Forelimb muscle (tissue), 1 donor: ENCODE data around the gene FRMD4A. TPM values are rescaled to one million over a fixed set of nuclear protein-coding genes. Genes with fewer than 3 reads are reported as not detected.
"Not testable (repeated sequence)": the region's sequence is repeated elsewhere in the genome, so short reads cannot be mapped to it uniquely, and the experiment has no call there.

Experiments
- DNase-seq: peaks from one replicate; pipeline ENCODE4 v3.0.0-alpha.2; 2013; ENCODE audit warnings: low read depth
- polyA plus RNA-seq: library from polyadenylated mRNA; unstranded; fragments of 120-200 nt; gene quantifications from one replicate; pipeline ENCODE4 v1.2.1, GENCODE V29; 2013; ENCODE audit not compliant: insufficient read length

The FRMD4A gene
- polyA plus RNA-seq, 1 donor, result 36.3 TPM

DNA sequence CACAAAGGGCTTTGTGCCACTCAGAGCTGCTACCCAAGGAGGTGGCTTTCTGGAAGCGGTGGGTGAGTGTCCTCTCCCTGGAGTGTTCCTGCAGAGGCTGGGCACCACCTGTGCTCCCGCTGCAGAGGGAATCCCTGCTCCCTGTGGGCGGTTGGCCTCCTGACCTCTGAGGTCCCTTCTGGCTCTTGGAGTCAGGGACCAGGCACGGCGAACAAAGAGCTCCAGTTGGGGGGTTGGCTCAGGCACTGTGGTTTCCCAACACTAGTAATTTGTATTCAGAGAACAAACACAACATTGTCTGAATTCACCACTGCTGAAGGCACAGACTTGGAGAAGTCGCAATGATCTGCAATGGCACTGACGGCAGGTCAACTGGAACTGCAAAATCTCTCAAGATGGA lies 415.0 kb downstream of the FRMD4A start:
- DNase-seq, result no peak

DNA sequence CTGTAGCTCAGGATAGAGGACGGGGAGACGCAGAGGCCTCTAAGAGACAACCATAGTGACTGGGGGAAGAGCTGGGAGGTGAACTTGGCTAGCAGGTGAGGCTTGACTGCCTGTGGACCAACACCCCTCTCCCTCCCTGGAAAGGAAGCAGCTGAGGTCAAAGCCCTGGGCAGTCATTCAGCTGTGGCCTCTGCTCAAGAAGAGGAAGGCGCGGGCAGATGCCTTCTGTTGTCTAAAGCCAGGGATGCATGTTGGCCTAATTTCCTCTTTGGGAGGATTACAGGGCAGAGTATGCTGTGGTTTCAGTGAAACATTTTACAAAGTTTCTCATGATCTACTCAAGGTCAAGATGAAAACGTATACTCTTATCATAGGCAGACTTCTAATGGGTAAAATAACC lies 416.8 kb downstream of the FRMD4A start:
- DNase-seq, result no peak

DNA sequence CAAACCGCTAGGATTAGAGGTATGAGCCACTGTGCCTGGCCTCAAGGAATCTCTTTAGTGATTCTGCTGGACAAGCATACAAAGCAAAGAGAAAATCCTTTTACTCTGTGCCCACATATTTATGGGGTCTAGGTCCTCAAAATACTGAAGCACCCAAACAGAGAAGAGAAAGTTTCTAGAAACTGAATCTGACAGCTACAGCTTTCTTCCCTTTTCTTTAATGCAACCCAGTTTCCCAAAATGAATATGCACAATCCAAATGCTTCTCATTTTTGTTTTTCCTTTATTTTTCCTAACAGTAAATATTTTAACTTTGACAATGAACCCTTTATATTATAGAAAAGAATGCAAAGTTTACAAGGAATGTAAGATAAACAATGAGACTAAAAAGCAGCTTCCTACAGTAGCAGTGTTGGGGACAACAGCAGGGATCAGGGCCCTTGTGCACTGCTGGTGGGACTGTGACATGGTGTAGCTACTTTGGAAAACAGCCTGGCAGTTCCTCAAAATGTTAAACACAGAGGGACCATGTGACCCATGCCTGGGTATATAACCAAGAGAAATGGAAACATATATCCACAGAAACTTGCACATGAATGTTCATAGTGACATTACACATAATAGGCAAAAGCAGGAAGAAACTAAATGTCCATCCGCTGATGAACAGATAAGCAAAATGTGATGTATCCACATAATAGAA lies 418.8 kb downstream of the FRMD4A start:
- DNase-seq, result no peak

DNA sequence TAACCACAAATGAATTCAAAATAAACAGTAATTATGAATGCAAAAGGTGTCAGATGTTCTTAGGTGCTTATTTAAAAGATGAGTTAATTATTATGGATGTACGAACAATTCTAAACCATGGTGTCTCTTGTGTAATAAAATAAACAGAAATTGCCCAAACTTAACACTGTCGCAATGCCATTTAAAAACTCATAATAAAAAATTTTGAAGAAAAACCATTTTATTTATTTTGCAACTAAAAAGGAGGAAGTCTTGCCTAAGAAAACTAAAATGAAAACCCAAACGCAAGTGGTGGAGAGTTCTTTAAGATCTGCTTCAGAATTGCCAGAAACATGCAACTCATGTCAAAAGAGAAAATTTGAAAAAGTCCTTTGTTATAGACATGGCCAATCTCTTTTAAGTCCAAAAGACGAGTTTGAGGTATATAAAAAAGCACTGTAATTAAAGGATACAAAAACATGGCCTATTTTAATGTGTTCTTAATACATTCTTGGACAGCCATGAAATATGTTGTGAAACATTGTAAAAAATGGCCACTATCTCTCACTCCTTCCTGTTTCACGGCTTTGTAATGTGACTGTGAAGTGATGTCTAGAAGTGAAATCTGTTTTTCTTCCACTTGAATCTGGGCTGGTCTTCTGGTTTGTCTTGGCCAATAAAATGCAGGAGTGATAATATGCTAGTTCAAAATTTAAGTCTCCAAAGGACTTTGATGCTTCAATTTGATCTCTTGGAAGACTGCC lies 421.0 kb downstream of the FRMD4A start:
- no peak for DNase-seq

DNA sequence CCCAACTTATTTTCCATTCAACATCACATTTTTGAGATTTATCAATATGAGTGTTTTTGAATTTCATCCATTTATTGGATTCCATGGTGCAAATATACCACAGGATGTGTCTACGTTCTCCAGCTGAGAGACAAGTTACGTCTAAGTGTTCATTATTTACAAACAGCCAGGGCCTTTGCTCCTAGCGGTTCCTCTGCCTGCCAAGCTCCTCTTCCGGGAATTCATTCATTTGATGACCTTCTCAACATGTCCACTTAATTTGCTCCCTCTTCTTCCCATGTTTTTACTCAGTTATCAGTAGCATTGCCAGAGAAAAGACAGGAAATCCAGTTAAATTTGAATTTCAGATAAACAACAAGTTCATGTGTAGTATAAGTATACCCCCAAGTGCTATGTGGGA lies 422.2 kb downstream of the FRMD4A start:
- no peak for DNase-seq

DNA sequence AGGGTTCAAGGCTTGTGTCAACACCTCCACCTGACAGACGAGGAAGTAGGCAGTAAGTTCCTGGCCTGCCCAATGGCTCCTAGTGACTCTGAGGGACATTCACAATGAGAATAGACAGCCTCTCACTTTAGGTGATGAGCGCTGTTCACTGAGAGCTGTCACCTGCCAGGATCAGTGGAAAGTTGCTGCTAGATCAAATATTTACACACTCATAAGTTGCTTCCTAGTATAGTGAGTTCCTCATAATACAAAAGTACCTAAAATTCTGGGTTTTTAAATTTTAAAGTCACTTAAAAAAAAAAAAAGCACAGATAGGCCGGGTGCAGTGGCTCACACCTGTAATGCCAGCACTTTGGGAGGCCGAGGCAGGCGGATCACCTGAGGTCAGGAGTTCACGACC lies 423.2 kb downstream of the FRMD4A start:
- DNase-seq, result no peak

DNA sequence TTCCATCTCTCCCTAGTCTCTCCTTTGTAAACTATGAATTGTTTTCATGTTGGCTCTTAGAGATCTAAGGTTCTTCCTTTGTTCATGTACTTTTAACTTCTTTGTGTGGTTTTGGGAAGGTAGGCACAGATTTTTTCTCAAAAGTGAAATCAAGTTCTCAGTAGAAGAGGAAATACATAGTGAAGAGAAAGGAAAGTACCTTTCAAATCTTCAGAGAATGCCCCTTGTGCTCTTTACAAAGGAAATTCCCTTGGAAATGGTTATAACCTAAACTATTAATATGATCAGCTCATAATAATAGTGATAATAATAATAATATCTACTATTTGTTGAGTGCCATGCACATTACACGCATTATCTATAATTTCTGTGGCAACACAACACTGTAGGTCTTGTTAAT lies 425.4 kb downstream of the FRMD4A start:
- no peak for DNase-seq

DNA sequence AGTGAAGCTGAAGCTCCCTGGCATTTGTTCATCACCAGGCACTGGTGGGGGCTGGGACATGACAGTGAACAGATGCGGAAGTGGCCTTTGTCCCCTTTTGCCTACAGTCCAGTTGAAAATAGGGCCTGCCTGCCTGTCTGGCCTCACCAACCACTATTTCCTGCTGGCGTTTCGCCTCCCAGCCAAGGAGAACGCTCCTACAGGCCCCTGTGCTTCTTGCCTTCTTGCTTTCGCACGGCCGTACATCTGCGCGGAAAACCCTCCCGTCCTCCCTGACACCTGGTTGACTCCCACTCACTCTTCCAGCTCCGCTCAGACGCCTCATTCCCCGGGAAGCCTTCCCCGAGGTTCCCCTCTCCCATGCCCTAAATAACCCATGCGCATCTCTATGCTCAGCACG lies 426.7 kb downstream of the FRMD4A start:
- DNase-seq, result no peak

DNA sequence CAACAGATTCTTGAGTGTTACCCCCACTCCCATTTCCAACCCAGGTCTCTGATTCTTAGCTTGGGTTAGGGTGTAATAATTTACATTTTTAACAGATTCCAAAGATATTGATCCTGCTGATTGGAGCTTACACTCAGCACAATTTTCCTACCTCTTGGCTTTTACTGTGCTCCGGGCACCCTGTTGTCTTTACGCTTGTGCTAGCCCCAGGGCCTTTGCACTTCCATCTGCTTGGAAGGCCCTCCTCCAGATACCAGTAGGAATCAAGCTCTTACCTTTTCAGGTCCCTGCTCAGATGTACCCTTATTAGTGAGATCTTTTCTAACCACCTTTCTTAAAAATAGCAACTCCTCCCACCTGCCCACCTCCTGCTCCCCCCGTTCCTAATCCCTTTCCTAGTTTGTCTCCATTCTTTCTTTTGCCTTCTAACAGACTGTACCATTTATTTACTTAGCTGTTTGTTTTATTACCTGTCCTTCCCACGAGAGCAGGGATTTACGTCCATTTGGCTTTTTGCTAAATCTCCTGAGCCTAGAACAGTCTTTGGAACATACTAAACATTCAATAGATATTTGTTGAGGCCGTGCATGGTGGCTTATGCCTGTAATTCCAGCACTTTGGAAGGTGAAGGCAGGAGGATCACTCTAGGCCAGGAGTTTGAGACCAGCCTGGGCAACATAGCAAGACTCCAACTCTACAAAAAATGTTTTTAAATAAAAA lies 427.7 kb downstream of the FRMD4A start:
- DNase-seq, result no peak

DNA sequence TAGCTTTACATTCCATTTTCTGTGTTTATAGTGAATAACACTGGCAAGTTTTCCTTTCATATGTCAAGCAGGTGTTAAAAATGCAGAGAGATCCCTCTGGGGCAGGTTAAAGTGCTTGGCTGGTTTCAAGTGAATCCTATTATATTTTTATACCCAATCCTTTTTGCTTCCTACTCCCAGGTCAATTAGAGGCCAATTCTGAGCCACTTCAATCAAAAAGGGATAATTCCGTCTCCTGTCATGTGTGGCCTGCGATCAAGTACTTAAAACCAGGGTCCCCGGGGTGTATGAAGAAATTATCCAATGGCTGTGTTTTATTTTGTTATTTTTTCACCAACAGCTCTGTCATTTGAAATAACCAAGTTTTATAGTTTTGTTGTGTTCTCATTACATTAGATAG lies 430.8 kb downstream of the FRMD4A start:
- no peak for DNase-seq

DNA sequence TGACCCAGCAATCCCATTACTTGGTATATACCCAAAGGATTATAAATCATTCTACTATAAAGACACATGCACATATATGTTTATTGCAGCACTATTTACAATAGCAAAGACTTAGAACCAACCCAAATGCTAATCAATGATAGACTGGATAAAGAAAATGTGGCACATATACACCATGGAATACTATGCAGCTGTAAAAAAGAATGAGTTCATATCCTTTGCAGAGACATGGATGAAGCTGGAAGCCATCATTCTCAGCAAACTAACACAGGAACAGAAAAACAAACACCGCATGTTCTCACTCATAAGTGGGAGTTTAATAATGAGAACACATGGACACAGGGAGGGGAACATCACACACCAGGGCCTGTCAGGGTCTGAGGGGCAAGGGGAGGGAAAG lies 434.6 kb downstream of the FRMD4A start:
- not testable (repeated sequence) for DNase-seq

DNA sequence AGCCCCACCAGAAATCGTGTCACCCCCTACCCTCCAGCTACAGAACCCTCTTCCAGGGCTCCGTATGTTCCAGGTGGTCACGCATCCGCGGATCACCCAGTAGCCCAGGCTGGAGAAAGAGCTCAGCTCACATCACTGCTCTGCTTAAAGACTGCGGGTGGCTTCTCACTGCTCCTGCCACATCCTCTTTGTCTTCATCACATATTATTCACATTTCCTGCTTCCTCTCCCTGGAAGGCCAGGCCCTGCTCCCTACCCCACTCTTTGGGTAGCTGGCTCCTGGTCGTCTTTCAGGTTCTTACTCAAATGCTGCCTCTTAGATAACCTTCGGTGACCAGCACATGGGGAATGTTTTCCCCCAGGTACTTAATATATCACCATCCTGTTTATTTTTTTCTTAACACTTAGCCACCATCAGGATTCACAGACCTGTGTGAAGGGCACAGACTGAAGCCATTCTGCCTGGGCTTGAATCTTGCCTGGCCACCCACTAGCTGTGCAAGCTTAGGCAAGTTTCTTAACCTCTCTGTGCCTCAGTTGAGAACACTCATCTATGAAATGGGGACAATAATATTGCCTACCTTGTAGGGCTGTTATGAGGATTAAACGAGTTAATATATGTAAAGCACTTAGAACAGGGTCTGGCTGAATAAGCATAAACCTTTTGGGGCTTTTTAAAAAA lies 436.2 kb downstream of the FRMD4A start:
- no peak for DNase-seq

DNA sequence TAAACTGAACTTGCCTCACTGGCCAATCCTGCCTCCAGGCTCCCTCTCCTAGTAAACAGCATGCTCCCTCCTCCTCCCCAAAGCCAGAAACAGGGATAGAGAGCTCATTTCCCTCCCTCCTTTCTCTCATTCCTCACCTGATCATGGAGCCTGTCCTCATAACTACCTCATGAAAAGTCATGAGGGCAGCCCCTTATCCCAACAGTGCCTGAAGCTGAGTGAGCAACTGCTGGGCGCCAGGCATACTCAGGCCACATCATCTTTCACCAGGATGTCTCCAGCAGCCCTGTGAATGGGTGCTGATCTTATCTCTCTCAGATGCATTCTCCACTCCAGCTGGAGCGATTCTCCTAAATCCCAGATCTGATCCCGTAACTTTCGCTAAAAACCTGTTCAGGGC lies 436.8 kb downstream of the FRMD4A start:
- no peak for DNase-seq

DNA sequence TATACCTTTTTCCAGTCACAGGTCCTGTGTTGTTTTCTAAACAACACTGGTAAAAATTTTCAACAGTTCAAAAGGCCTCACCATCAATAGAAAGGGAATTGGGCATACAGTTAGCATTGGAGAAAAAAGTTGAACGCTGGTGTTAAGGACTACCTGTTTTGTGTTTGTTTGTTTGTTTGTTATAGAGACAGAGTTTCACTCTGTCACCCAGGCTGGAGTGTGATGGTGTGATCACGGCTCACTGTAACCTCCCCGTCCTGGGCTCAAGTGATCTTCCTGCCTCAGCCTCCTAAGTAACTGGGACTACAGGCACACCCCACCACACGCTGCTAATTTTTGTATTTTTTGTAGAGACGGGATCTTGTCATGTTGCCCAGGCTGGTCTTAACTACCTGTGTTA lies 437.9 kb downstream of the FRMD4A start:
- no peak for DNase-seq

DNA sequence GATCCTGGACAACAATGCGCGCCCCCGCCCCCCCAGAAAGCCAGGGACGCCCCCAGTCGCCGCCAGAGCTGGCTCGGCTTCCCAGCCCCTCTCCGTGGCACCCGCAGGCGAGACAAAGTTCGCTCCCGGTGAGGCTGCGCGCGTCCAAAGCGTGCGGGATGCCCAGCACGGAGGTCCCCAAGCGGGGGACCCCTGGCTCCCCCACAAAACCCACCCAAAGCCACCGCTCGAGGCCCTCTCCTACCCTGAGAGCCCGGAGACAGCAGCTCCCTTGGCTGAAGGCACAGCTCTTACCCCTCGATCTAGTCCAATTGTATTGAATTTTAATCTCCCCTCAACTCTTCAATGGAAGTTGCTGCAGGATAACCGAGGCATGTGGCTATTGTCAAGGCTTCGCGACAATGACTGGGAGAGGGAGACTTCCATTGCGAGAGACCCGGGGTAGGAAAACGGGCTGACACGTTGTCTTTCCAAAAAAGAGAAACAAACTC lies 438.7 kb downstream of the FRMD4A start:
- no peak for DNase-seq

DNA sequence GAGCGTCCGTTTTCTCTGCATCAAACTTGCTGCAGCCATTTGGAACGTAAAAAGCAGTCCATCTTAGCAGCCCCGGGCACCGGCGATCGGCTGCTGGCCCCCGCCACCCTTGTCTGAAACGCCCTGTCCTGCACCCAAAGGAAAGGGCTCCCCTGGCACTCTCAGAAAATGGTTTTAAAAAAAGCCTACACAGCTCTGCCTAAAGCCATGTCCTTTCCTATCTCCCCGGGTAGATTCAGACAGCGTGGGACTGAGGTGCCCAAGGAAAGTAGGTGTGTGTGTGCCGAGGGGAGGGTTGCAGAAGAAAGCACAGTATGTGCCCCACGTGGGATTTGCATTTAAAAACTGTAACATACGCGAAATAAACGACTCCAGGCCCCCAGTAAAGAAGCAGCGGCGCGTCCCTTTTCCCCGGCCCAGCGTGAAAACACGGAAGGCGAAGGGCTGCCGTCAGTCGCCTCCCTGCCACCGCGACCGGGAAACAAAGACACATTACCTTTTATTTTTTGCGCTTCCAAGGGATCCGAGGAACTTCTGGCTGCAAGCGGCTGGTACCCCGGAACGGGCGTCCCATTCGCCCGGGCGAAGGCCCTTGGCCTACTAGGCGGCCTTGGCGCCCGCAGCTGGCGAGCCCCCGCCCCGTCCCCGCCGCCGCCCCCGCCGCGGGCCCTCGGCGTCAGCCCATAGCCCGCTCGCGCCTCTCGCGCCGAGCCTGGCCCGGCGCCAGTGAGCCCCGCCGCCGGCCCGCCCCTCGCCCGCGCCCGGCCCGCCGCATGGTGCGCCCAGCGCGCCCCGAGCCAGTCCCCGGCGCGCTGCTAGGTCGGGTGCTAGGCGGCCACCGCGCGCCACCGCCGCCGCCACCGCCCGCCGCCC lies 439.4 kb downstream of the FRMD4A start:
- no peak for DNase-seq

DNA sequence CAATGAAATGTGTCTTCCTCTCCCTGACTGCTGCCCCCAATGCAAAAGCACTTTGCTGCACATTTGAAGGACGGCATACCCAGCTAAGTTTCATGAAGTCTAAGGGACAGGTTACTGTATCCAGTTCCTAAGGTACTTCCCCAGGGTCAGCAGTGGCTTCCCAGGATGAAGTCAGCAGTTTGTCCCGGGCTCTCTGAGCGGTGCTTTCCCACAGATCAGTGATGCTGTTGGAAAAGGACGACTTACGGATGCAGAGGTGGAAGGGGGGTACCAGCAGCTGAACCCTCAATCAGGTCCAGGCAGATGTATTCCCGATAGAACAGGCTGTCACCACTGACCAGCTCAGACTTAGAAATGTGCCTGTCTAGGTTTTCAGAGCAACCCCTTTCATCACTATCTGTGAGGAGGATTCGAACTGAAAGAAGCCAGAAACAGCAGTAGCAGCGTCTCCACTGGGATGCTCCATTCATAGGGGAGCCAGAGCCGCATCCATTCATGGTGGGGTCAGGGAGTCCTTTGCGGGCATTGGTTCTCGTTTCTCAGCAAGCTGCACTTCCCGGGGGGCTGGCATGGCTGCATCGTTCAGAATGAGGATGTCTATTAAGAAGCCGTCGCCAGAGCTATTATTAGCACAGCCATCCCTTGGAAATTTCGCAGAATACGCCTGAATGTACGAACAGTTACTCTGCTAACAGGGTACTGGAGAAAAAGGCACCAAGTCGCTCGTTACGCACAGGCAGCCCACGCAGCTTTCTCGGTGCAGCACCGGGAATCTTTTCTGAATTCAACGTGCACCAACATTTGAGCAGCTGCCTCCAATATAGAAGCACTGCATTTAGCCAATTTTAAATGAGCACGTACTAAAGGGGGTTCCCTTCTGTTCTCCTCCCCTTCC lies 440.2 kb downstream of the FRMD4A start:
- no peak for DNase-seq

DNA sequence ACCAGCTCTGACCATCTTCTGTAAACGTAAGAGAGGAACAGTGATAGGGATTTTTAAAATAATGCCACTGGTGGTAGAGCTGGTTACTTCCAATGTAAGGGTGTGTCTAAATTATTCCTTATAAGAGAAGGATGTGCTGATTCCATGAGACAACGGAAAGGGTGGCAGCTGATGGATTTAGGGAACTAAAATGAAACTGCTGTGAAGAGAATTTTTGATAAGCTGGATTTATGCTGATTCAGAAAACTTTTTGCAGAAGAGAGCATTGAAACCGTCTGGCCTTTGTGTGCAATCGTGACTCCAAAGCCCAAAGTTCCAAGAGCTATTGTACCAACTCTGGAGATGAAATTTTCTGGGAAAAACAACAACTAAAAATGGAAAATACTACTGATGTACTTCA lies 443.0 kb downstream of the FRMD4A start:
- DNase-seq, result no peak

DNA sequence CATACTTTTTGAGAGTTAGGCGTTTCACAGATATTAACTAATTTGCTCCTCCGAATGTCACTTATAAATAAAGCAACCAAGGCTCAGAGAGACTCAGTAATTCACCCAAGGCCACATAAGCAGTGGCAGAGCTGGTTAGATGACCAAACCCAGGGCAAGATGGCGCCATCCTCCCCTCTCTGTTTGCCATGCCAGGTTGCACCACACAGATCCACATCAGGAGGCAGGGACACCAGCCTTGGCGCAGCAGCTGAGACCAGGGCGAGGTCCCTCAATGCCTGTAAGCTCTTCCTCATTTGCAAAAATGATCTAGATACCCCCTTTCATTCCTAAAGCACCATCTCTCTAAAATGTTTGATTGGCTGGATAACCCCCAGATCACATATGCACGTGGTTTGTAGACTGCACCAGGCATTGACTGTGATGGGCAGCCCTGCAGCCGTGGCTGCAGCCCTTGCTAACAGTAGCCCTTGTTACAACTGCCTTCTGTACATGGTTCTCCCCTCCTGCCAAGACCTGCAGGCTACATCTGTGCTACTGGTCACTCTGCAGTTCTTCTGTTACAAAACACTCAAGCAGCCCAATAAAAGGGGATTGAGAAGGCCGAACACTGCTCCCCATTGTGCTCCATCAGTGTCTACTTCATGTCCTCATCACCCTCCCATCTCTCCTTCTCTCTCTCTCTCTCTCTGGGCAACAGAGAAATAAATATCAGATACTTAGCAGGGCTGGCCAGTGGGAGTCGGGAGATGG lies 445.3 kb downstream of the FRMD4A start:
- no peak for DNase-seq
